Measurements from ENCODE around the gene MORC2.

MORC2 gene

DNA sequence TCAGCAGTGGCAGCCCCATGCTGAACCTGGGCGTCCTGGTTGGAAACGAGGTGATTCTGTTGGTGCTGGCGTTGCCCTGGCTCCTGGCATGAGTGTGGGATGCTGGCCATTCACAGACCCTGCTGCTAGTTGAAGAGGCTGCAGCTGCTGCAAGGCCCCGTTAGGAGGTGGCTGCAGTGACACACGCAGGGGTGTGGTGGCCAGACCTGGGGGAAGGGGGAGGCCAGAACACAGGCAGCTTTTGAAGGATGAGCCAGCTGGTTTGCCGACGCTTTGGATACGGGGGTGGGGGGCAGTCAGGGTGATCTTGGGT is 77.2 kb downstream of the MORC2 start:
- no peak overlapping the region for H3K4me3 ChIP-seq (ENCODE audit: low read length)
- no peak for DNase-seq (ENCODE audit: low read depth)

DNA sequence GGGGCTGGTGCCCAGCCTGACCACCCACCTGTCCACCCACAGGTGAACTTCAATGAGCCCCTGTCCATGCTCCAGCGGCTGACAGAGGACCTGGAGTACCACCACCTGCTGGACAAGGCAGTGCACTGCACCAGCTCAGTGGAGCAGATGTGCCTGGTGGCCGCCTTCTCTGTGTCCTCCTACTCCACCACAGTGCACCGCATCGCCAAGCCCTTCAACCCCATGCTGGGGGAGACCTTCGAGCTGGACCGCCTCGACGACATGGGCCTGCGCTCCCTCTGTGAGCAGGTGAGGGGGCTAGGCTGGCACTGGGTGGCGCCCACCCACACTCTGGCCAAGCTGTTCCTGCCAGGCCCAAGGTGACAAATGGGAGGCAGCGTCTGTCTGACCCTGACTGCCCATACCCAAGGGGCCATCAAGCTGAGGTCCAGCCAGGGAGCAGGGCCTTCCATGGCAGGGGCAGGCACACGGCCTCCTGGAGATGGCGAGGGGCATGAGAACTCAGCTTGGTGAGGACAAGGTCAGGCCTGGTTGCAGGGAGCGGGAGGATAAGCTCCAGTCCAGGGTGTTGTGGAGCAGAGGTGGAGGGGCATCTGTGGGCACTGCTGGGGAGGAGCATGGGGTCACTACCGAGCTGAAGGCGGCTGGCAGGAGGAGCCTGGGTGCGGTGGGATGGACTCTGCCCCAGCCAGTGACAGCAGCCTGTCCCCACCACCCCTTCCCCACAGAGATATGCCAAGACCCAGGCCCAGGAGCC is 77.7 kb downstream of the MORC2 start:
- TF ChIP-seq, protein P1, sequence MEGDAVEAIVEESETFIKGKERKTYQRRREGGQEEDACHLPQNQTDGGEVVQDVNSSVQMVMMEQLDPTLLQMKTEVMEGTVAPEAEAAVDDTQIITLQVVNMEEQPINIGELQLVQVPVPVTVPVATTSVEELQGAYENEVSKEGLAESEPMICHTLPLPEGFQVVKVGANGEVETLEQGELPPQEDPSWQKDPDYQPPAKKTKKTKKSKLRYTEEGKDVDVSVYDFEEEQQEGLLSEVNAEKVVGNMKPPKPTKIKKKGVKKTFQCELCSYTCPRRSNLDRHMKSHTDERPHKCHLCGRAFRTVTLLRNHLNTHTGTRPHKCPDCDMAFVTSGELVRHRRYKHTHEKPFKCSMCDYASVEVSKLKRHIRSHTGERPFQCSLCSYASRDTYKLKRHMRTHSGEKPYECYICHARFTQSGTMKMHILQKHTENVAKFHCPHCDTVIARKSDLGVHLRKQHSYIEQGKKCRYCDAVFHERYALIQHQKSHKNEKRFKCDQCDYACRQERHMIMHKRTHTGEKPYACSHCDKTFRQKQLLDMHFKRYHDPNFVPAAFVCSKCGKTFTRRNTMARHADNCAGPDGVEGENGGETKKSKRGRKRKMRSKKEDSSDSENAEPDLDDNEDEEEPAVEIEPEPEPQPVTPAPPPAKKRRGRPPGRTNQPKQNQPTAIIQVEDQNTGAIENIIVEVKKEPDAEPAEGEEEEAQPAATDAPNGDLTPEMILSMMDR (conservative IDR thresholded peaks at IDR 0.05; ENCODE audit: low read depth, low read length) = peak; percentile 89
- no peak for DNase-seq (ENCODE audit: low read depth)

More for the DNA sequence above, 77.2 kb downstream of the MORC2 start:
- TF ChIP-seq, protein P1 (conservative IDR thresholded peaks at IDR 0.05; ENCODE audit: low read depth, low read length) = no peak

DNA sequence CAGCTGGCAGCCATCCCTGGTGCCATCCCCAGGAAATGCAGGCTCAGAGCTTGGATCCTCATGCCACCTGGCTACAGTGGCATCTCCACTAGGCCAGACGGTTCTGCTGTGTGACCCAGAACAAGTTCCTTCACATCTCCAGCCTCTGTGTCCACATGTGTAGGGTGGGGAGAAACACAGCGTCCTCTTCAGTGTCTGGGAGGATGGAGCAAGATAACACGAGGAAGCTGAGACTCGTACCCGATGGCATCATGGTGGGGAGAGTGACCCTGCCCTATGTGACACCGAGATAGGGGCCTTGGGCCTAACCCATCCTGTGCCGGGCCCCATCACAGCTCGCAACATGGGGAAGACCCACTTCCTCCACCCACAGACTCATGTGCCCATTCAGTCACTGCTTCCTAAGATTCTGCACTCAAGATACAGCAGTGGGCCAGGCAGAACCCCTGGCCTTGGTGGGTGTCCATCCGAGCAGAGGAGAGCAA is 78.5 kb downstream of the MORC2 start:
- TF ChIP-seq, protein P1 (conservative IDR thresholded peaks at IDR 0.05; ENCODE audit: low read depth, low read length) = no peak
- no peak for DNase-seq (ENCODE audit: low read depth)
- no peak overlapping the region for H3K4me3 ChIP-seq (ENCODE audit: low read length)

More for the DNA sequence above, 77.7 kb downstream of the MORC2 start:
- no peak overlapping the region for H3K4me3 ChIP-seq (ENCODE audit: low read length)

DNA sequence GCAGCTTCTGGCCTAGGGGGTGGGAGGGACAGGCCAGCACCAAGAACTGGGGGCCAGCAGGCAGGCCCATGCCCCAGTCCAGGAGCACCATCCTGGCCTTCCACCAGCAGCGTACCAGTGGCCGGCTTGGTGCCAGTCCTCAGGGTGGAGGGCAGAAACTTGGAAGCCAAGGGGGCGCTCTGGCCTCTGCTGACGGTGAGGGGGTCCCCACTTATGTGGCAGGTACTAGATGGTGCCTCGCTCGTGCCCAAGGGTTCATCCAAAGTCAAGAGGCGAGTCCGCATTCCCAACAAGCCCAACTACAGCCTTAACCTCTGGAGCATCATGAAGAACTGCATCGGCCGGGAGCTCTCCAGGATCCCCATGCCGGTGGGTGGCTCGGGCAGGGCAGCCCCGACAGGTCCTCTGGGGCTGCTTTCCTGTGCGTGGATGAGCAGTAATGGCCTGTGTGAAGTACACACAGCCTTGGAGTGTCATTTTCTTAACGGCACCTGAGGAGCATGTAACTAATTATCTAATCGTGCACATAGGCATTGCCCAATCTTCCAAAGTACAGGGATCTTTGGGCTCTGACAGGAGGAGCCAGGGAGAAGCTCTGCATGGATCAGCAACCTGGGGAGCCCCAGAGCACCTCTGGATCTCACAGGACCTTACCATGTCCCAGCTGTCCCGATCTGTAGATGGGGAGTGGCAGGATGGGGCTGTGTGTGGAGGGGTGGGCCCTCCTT is 79.1 kb downstream of the MORC2 start:
- DNase-seq (ENCODE audit: low read depth) = no peak
- TF ChIP-seq, protein P1 (conservative IDR thresholded peaks at IDR 0.05; ENCODE audit: low read depth, low read length) = no peak

DNA sequence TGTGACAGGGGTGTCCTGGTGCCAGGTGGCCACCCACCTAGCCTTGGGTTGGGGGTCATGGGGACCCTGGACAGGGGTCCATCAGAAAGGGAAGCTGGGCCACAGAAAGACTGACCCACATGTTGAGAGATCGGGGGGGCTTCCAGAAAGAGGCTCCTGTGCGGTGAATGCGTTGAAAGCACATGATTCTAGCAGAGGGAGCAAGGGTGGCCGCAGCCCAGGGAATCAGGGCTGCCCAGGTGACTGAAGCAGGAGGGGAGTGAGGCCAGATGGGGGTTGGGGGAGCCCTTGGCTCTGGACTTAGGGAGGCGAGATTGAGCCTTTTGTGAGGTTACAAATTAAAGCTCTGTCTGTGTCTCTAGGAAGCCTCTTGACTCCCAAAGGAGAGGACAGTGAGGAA is 80.7 kb downstream of the MORC2 start:
- no peak overlapping the region for H3K4me3 ChIP-seq (ENCODE audit: low read length)
- TF ChIP-seq, protein P1 (conservative IDR thresholded peaks at IDR 0.05; ENCODE audit: low read depth, low read length) = no peak
- no peak for DNase-seq (ENCODE audit: low read depth)

More for the DNA sequence above, 79.1 kb downstream of the MORC2 start:
- no peak overlapping the region for H3K4me3 ChIP-seq (ENCODE audit: low read length)

DNA sequence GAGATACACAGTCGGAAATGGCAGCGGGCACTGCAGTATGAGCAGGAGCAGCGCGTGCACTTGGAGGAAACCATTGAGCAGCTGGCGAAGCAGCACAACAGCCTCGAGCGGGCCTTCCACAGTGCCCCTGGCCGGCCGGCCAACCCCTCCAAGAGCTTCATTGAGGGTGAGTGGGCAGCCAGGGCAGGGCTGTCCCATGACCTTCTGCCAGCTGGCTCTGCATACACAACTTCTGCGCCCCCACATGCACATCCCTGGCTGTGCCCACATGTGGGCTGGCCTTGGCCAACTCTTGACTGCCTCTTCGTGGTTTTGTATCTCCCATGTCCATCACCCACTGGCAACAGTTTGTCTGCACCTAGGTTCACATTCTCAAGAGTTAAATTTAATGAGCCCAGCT is 81.1 kb downstream of the MORC2 start:
- H3K4me3 ChIP-seq (ENCODE audit: low read length) = no peak overlapping the region
- TF ChIP-seq, protein P1 (conservative IDR thresholded peaks at IDR 0.05; ENCODE audit: low read depth, low read length) = no peak
- DNase-seq (ENCODE audit: low read depth) = no peak
